Stimulated activated naive CD4-positive, alpha-beta T cell (primary cell): Measurements from ENCODE around the gene PTPRK.

Source experiments
- DNase-seq, 6 experiments: peaks; one replicate each; lab custom pipeline; 2025; lab: John Stamatoyannopoulos, UW

Gene PTPRK

GRCh38 chr6:128520436-128521281, at the start of gene PTPRK:
Gene PTPRK (minus strand): TSS chr6:128520599. CDS start chr6:128520358, 241 bp downstream.
- DNase-seq: peak; percentile 76 to 87 (median 83)

DNA sequence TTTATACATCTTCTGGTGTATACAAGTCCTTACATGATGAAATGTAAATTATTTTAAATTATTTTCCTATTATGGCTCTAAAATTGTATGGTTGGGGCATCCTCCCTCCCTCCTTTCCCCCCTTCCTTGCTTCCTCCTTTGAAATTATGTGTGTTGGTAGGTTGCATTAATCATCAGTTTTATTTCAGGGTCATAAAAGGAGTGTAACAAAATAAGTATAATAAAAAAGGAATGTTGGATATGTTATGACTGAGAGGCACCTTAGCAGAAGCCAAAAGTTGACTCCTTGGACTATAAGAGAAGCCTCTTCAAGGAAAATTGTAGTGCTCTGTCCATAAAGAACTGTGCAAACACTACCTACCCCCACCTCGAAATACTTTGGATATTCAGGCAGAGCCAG, 46.6 kb upstream of the PTPRK start:
- DNase-seq: no peak

DNA sequence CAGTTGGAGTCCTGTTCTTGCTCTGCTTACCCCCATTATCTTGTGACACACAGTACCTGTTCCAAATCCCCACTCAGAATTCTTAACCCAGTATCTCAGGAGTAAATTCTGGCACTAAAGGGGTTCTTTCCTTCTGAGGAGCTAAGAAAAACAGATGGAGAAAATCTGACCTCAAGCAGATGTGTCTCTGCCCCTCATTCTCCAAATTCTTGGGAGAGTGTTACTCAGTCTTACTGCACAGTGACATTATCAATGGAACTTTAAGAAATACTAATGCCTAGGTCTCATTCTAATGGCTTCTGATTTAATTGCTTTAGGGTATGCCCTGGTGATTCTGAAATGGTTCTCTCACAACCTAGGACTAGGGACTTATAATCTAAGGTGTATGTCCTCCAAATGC, 40.6 kb upstream of the PTPRK start:
- no peak for DNase-seq

DNA sequence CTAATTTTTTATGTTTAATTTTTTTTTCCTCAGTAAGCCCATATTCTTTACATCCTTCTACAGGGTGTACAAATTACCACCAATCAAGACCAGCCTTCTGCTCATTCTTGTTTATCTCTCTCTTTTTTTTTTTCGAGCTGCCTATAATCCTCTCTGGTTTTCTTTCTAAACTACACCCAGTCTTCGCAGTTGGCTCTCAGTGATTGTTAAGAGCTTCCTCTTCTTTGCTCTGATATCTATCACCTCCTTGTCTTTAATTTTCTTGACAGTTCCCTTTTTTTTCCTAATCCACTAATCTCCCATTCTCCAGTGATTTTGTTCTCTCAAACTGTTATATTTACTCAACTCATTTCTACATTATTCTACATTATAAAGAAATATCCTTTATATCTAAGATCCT, 38.5 kb upstream of the PTPRK start:
- DNase-seq: no peak

DNA sequence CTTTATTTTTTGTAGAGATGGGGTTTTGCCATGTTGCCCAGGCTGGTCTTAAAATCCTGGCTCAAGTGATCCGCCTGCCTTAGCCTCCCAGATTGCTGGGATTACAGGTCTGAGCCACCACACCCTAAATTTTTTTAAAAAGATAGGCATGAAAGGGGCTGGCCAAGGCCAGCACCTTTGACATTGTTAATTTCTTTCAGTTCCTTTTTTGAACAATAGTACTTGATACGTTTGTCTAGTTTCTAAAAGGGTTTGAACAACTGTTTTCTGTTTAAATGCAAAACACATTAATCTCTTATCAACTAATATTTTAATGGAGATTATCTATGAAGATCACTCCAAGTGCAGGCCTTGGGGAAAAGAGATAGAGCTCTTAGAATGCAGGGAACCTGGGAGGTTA, 37.6 kb upstream of the PTPRK start:
- no peak for DNase-seq

DNA sequence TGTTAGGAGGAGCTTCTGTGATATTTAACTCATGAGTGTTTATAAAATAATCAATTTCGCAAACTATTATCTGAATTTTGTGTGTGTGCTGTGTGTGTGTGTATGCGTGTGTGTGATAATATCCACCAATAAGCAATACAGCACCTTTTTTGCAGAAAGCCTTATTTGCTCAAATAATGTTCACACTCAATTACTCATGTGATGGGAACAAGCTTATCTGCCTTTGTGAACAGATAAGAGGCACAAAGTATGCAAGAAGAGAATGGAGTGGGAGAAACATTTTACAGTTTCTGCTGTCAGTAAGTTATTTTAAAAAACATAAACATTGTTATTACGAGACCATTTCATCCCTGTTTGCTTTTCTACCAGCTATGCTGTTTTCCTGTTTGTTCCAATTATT, 36.7 kb upstream of the PTPRK start:
- DNase-seq: no peak

- DNase-seq: no peak
Measured at GRCh38 chr6:128554302-128554701, 33.9 kb upstream of the PTPRK start.

GRCh38 chr6:128541261-128541660, 20.9 kb upstream of the PTPRK start:
- no peak for DNase-seq

GRCh38 chr6:128538763-128539162, 18.4 kb upstream of the PTPRK start:
- no peak for DNase-seq

DNA sequence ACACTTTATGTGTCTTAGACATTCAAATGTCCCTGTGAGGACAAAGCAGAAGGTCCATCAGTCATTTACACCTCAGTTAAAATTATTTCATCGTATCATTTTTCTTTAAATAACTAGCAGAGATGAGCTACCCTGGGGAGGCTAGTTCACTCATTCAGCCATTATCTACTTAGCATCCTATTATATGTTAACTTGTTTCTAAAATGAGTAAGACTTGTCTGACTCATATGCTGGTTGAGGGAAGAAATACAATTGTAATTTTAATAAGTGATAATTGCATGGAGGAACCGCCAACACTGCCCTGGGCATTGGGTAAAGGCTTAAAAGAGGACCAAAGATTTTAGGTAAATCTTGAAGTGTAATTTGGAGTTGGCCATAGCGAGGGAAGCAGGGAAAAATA, 12.4 kb upstream of the PTPRK start:
- no peak for DNase-seq

- DNase-seq: no peak
Measured at GRCh38 chr6:128532136-128532535, 11.7 kb upstream of the PTPRK start.

GRCh38 chr6:128531696-128532095, 11.3 kb upstream of the PTPRK start:
- DNase-seq: no peak

DNA sequence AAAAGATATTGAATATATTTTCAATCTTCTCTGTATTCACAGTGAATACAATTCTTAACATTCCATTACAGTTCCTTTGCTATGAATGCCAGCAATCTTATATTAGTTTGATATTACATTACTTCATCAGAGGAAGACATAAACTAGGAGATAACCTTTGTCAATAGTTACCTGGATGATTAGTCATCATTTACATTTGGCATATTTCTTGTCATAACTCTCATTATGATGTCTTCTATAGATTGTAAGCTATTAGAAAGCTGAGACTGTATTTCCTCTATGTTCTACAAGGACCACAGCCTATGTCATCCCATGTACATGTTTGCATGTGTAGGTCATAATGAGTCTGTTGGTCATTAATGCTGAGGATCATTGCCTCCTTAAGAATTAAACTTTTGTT, 7.8 kb upstream of the PTPRK start:
- DNase-seq: no peak

DNA sequence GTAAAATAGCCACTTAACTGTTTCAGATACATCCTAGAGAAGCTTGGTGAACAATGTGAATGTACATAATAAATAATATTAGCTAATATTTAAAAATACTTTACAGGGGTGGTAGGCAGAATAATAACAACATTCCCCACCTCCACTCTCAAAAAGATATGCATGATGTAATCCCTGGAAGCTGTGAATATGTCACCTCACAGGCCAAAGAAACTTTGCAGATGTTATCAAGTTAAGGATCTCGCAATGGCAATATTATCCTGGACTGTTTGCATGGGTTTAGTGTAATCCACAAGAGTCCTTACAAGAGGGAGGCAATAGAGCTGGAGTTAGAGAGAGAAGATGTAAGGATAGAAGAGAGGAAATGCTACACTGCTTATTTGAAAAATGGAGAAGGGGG, 7.0 kb upstream of the PTPRK start:
- DNase-seq: no peak

- no peak for DNase-seq
Measured at GRCh38 chr6:128526152-128526914, 5.9 kb upstream of the PTPRK start.

DNA sequence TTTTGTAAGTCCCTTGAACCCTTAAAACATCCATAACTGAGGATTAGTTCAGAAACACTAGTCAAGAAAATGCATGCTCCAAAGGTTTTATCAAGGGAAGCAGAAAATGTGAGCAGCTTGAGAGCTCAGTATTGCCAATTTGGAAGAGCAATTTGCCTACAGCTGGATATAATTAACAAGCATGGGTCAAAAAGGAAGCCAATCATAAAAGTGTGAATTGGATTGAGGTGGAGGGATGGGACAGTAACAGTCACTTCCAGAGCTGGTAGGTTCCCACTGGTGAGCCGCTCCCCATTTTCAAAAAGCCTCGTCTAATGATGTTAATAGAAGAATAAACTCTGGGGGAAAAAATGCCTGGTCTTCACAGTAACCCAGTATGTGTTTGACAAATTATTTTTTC, 5.0 kb upstream of the PTPRK start:
- no peak for DNase-seq

DNA sequence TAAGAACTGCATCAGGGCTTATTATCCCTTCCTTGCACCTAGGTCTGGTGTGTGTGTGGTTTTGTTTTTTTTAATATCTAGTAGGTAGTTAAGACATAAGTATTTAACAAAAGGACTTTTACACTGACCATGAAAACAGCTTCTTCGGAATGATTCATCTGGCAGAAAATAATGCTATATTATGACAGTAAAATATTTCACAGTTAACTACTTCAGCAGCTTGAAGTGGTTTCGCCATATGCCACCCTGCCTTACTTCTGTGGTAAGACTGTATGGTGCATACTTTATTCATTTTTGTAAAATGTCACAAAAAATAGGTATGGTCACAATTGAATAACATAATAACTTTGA, 858 bp upstream of the PTPRK start:
- no peak for DNase-seq

GRCh38 chr6:128519931-128520435, 416 bp downstream of the PTPRK start:
- peak; percentile 13 to 74 (median 48) for DNase-seq

- DNase-seq: peak in 4 of 6 experiments; percentile 11 to 68 (median 50)
Measured at GRCh38 chr6:128519132-128519930, 1.1 kb downstream of the PTPRK start.

DNA sequence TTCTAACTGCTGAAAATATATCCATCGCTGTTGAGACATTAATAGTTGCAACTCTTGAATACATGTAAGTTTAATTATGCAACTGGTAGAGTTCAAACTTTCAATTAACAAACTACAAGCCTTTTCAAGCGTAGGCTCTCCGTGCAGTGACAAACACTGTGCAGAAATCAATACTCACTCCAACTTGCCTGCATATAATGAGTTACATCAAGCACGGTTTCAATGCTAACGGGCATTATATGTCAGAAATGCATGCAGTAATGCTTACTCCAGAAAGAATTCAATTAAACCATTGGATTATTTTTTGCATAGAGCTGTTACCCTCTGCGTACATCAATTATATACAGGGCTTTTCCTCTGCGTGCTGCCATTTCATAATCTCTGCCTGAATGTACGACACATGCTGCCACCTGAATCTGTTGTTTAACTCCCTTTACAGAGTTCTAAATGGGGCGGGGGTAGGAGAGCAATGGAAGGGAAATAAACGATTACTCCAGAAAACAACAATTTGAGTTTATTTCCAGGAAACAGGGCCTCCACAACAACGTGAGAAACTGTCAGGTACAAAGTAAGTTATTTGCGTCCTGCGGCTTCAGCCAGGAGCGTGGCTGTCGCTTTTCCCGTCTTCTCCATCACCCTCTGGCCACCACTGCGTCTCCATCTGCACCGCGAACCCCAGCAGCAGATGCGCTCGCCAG, 1.8 kb downstream of the PTPRK start:
- DNase-seq: peak in 1 of 6 experiments; percentile 37

DNA sequence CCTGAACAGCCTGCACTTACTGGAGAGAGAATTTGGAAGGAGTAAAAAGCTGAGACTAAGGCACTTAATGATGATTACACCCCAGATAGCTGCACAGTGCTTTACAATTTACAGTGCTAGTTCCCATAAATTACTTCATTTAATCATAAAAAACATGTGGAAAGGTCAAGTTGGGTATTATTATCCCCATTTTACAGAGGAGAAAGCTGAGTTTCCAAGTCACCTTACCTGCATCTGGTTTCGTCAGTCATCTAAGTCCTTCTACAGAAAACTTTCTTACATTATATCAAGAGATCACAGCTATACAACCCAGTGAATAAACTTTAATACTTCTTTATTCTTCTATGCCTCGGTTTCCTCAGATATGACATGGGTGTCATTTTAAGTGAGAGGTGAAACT, 3.3 kb downstream of the PTPRK start:
- DNase-seq: no peak

DNA sequence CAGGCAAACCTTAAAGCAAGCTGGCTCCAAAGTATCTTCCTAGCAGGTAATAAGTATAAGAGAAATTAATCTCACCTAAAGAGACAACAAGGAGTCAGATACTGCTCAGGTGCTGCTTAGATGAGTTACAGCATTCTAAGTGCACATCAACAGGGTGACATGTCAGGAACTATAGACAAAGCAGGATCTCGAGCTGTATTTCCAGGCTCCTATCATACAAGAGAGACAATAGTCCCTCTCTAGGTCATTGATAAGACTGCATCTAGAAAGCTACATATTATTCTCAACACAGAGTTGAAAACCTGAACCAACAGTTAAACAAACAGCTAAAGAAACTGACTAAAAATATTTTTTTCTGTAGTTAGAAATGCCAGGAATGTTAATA, 3.9 kb downstream of the PTPRK start:
- DNase-seq: no peak
